Smooth muscle cell (in vitro differentiated cells): ENCODE measurements around the gene FAM171A1. TPM values are rescaled to one million over a fixed set of nuclear protein-coding genes. Genes with fewer than 3 reads are reported as not detected.

Experiments used
- DNase-seq: peaks from one replicate; lab custom pipeline; 2025; ENCODE audit not compliant: unreplicated experiment; lab: John Stamatoyannopoulos, UW
- H2AFZ ChIP-seq: fragments of 200-600 bp; sonication (generic); 2 replicates; pipeline ENCODE4 v1.6.0; 2016; ENCODE audit warnings: antibody characterized with exemption, low read depth, mild to moderate bottlenecking
- H3F3A ChIP-seq: fragments of 200-600 bp; sonication (generic); 2 replicates; pipeline ENCODE4 v1.6.0; 2017; ENCODE audit warnings: antibody characterized with exemption, low read depth
- H3K27ac ChIP-seq: fragments of 200-600 bp; sonication (generic); 2 replicates; pipeline ENCODE4 v1.5.1; 2016; ENCODE audit warnings: low read depth, mild to moderate bottlenecking
- H3K27me3 ChIP-seq: fragments of 200-600 bp; sonication (generic); 2 replicates; pipeline ENCODE4 v1.6.1; 2016; ENCODE audit warnings: low read depth, mild to moderate bottlenecking
- H3K36me3 ChIP-seq: fragments of 200-600 bp; sonication (generic); 2 replicates; pipeline ENCODE4 v1.5.1; 2016; ENCODE audit warnings: low read depth
- H3K4me1 ChIP-seq: fragments of 200-600 bp; sonication (generic); 2 replicates; pipeline ENCODE4 v1.5.1; 2016; ENCODE audit warnings: low read depth
- H3K4me2 ChIP-seq: fragments of 200-600 bp; sonication (generic); 2 replicates; pipeline ENCODE4 v1.6.0; 2016; ENCODE audit warnings: mild to moderate bottlenecking
- H3K4me3 ChIP-seq: fragments of 200-600 bp; sonication (generic); 2 replicates; pipeline ENCODE4 v1.5.1; 2016; ENCODE audit warnings: mild to moderate bottlenecking
- H3K79me2 ChIP-seq: fragments of 200-600 bp; sonication (generic); 2 replicates; pipeline ENCODE4 v1.6.0; 2016; ENCODE audit warnings: low read depth, mild to moderate bottlenecking
- H3K9ac ChIP-seq: fragments of 200-600 bp; sonication (generic); 2 replicates; pipeline ENCODE4 v1.6.0; 2016; ENCODE audit warnings: low read depth
- H3K9me3 ChIP-seq: fragments of 200-600 bp; sonication (generic); replicated peaks from 2 replicates; pipeline ENCODE4 v1.5.1; 2016; ENCODE audit warnings: low read depth
- H4K20me1 ChIP-seq: fragments of 200-600 bp; sonication (generic); 2 replicates; pipeline ENCODE4 v1.6.0; 2016; ENCODE audit warnings: low read depth
- CTCF ChIP-seq: fragments of 200-600 bp; sonication (generic); IDR thresholded peaks from 2 replicates; pipeline ENCODE4 v1.5.1; 2017; ENCODE audit warnings: borderline replicate concordance, mild to moderate bottlenecking, antibody characterized with exemption; ENCODE audit not compliant: insufficient read depth, poor library complexity, severe bottlenecking
- WGBS: methylation state at CpG from one replicate; pipeline ENCODE4 v1.1.7; 2016; ENCODE audit warnings: low lambda C conversion rate; 5-methylcytosine and 5-hydroxymethylcytosine counted together
- polyA plus RNA-seq: library from polyadenylated mRNA; unstranded; fragments of >200 nt; fragmentation: Nextera tagmentation; extraction: Ambion mirVana; gene quantifications from 2 replicates; pipeline ENCODE4 v1.2.1, GENCODE V29; 2016
- total RNA-seq: library from RNA; depleted of rRNA; stranded (reverse); fragments of >200 nt; gene quantifications from 2 replicates; pipeline ENCODE4 v1.2.3, GENCODE V29; 2014

Gene FAM171A1
- total and polyA plus RNA-seq, 2 experiments from 2014 or later, result 25.5 to 37.2 TPM

GRCh38 chr10:15387021-15387420 is 15.9 kb upstream of the FAM171A1 start:
- DNase-seq, result no peak
- Histone ChIP-seq H2AFZ (no peak overlapping the region), H3K9me3 (no peaks in the 10 kb centered on the region), H3K36me3 (no peaks in the 10 kb centered on the region), H3K27ac (no peak overlapping the region), H3K79me2 (no peaks in the 10 kb centered on the region), H3K9ac (no peak overlapping the region), H4K20me1 (no peaks in the 10 kb centered on the region), H3K4me1 (no peaks in the 10 kb centered on the region), H3K4me2 (no peak overlapping the region), H3K27me3 (no peaks in the 10 kb centered on the region), H3K4me3 (no peak overlapping the region), H3F3A (no peaks in the 10 kb centered on the region)
- 85% methylated on average over 5 of the region's 5 CpGs for WGBS
- no peak for TF ChIP-seq CTCF

GRCh38 chr10:15385552-15386455 is 14.7 kb upstream of the FAM171A1 start:
- no peaks in the 10 kb centered on the region for H3K36me3 ChIP-seq
- DNase-seq, result no peak
- no peak overlapping the region for H2AFZ ChIP-seq
- no peaks in the 10 kb centered on the region for H4K20me1 ChIP-seq
- H3K27ac ChIP-seq, result no peak overlapping the region
- no peaks in the 10 kb centered on the region for H3K4me1 ChIP-seq
- no peak overlapping the region for H3K4me3 ChIP-seq
- no peak for TF ChIP-seq CTCF
- no peaks in the 10 kb centered on the region for H3K9me3 ChIP-seq
- H3K27me3 ChIP-seq, result no peaks in the 10 kb centered on the region
- H3F3A ChIP-seq, result no peaks in the 10 kb centered on the region
- WGBS, result 90% methylated on average over 17 of the region's 17 CpGs
- no peaks in the 10 kb centered on the region for H3K79me2 ChIP-seq
- H3K4me2 ChIP-seq, result no peak overlapping the region
- no peak overlapping the region for H3K9ac ChIP-seq

GRCh38 chr10:15381420-15381819 is 10.3 kb upstream of the FAM171A1 start:
- no peak overlapping the region for H3K27ac ChIP-seq
- H3K27me3 ChIP-seq, result no peaks in the 10 kb centered on the region
- H2AFZ ChIP-seq, result no peak overlapping the region
- no peak overlapping the region for H3K9ac ChIP-seq
- no peaks in the 10 kb centered on the region for H4K20me1 ChIP-seq
- H3K36me3 ChIP-seq, result no peaks in the 10 kb centered on the region
- DNase-seq, result no peak
- TF ChIP-seq CTCF, result no peak
- no peaks in the 10 kb centered on the region for H3K9me3 ChIP-seq
- no peak overlapping the region for H3K4me2 ChIP-seq
- no peaks in the 10 kb centered on the region for H3F3A ChIP-seq
- no peaks in the 10 kb centered on the region for H3K79me2 ChIP-seq
- 76% methylated on average over 4 of the region's 4 CpGs for WGBS
- no peaks in the 10 kb centered on the region for H3K4me1 ChIP-seq
- H3K4me3 ChIP-seq, result no peak overlapping the region

GRCh38 chr10:15379078-15379477 is 8.0 kb upstream of the FAM171A1 start:
- Histone ChIP-seq H3K36me3 (no peaks in the 10 kb centered on the region), H3K4me2 (no peak overlapping the region), H3K9me3 (no peaks in the 10 kb centered on the region), H3K27ac (no peak overlapping the region), H3K79me2 (no peaks in the 10 kb centered on the region), H3K4me1 (no peaks in the 10 kb centered on the region), H3K27me3 (no peaks in the 10 kb centered on the region), H3F3A (no peaks in the 10 kb centered on the region), H4K20me1 (no peaks in the 10 kb centered on the region), H3K9ac (no peak overlapping the region), H3K4me3 (no peak overlapping the region), H2AFZ (no peak overlapping the region)
- 87% methylated on average over 5 of the region's 5 CpGs for WGBS
- DNase-seq, result no peak
- TF ChIP-seq CTCF, result no peak
